ENCODE measurements around the gene NUMB.

NUMB gene

DNA sequence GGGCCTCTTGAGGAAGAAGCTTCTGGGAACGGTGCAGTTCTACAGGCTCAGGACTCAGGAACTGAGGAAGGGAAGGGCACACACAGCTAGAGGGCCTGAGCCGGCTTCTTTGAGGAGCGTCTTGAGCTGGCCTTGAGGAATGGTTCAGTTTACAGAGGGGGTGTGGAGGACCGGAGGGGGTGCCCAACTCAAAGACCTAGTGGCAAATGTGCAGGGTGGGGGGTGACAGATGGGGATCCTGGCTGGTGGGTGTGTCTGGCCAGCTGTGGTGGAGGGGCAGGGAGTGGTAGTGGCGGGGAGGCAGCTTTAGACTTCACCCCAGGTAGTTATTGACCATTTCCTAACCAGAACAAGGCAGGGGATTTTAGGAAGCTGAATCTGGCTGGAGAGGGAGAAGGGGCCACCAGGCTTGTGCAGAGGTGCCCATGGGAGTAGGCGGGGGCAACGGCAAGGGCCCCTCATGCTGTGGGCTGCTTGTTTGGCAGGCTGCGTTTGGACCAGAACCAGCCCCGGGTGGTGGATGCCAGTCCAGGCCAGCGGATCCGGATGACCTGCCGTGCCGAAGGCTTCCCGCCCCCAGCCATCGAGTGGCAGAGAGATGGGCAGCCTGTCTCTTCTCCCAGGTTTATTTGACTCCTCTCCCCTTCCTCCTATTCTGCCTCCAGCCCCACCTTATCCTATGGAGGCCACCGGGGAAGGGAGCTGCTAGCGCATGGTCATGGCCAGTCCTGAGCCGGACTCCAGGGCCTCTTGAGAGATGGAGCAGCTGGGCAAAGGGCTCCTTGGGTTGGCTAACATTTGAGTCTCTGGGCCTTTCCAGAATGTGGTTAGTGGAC, 193.2 kb downstream of the NUMB start:
- ATAC-seq (replicated peaks; ENCODE audit: extremely low read depth, poor library complexity, severe bottlenecking) (no peak), DNase-seq (ENCODE audit: low spot score in 2 of 2) (no peak)
- peaks cover 9% of the 10 kb centered on the region for H3K4me1 Mint-ChIP-seq
- no peaks in the 10 kb centered on the region for H3K9me3 Mint-ChIP-seq
- H3K27ac Mint-ChIP-seq (ENCODE audit: low read depth), result no peak overlapping the region
- H3K4me3 Mint-ChIP-seq, result no peak overlapping the region
- peaks cover 2% of the 10 kb centered on the region for H3K36me3 Mint-ChIP-seq (ENCODE audit: insufficient read depth)
- peaks cover 21% of the 10 kb centered on the region for H3K27me3 Mint-ChIP-seq

DNA sequence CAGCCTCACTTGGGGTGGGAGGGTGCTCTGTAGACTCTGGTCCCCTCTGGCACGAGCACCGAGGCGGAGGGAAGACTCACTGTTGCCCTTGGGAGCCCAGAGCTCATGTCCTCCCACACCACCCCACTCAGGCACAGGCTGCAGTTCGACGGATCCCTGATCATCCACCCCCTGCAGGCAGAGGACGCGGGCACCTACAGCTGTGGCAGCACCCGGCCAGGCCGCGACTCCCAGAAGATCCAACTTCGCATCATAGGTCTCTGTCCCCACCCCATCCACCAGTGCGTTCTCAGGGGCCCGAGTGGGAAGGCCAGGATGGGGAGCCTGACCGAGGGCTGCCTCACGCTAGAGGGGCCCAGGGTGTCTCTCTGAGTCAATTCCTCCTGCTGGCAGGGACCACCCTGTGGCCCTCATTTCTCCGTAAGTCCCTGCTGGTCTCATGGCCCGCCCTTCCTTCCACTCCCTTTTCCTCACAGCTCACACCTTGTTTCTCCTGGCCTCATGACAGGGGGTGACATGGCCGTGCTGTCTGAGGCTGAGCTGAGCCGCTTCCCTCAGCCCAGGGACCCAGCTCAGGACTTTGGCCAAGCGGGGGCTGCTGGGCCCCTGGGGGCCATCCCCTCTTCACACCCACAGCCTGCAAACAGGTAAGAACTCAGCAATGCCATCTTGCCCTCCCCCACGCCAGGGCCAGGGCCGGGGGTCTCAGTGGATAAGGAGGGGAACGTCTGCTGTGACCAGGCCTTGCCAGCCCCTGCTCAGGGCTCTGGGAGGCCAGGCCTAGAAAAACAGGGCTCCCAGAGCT, 194.1 kb downstream of the NUMB start:
- peaks cover 21% of the 10 kb centered on the region for H3K27me3 Mint-ChIP-seq
- no peak for ATAC-seq (replicated peaks; ENCODE audit: extremely low read depth, poor library complexity, severe bottlenecking)
- peaks cover 2% of the 10 kb centered on the region for H3K4me1 Mint-ChIP-seq
- no peak overlapping the region for H3K4me3 Mint-ChIP-seq
- peaks cover 2% of the 10 kb centered on the region for H3K36me3 Mint-ChIP-seq (ENCODE audit: insufficient read depth)
- H3K9me3 Mint-ChIP-seq, result no peaks in the 10 kb centered on the region
- peak overlapping the region; percentile 65 for H3K27ac Mint-ChIP-seq (ENCODE audit: low read depth)
- no peak for DNase-seq (ENCODE audit: low spot score in 2 of 2)

GRCh38 chr14:73263606-73264005, 194.7 kb downstream of the NUMB start:
- H3K36me3 Mint-ChIP-seq (ENCODE audit: insufficient read depth), result peaks cover 2% of the 10 kb centered on the region
- no peaks in the 10 kb centered on the region for H3K4me1 Mint-ChIP-seq
- ATAC-seq (replicated peaks; ENCODE audit: extremely low read depth, poor library complexity, severe bottlenecking) (no peak), DNase-seq (ENCODE audit: low spot score in 2 of 2) (no peak)
- H3K27me3 Mint-ChIP-seq, result peaks cover 21% of the 10 kb centered on the region
- no peaks in the 10 kb centered on the region for H3K9me3 Mint-ChIP-seq
- peak overlapping the region; percentile 65 for H3K27ac Mint-ChIP-seq (ENCODE audit: low read depth)
- H3K4me3 Mint-ChIP-seq, result no peak overlapping the region

DNA sequence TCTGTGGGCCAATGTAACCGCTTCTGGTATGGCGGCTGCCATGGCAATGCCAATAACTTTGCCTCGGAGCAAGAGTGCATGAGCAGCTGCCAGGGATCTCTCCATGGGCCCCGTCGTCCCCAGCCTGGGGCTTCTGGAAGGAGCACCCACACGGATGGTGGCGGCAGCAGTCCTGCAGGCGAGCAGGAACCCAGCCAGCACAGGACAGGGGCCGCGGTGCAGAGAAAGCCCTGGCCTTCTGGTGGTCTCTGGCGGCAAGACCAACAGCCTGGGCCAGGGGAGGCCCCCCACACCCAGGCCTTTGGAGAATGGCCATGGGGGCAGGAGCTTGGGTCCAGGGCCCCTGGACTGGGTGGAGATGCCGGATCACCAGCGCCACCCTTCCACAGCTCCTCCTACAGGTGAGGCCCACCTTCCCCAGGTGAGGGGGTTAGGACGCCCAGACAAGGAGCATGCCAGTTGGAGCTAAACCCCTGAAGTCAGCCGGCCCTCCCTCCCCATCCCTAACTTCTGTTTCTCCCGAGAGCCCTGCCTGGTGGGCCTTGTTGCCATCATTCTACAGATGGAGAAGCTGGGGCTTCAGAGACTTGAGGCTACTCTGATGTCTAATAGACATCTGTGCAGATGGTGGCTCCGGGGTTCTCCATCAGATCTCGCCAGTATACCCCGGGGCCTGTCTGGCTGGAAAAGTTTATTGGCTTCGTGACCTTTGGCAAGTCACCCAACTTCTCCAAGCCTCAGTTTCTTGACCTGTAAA, 195.7 kb downstream of the NUMB start:
- peaks cover 2% of the 10 kb centered on the region for H3K36me3 Mint-ChIP-seq (ENCODE audit: insufficient read depth)
- H3K4me1 Mint-ChIP-seq, result no peaks in the 10 kb centered on the region
- no peak overlapping the region for H3K4me3 Mint-ChIP-seq
- H3K9me3 Mint-ChIP-seq, result no peaks in the 10 kb centered on the region
- H3K27me3 Mint-ChIP-seq, result peaks cover 21% of the 10 kb centered on the region
- no peak overlapping the region for H3K27ac Mint-ChIP-seq (ENCODE audit: low read depth)
- ATAC-seq (replicated peaks; ENCODE audit: extremely low read depth, poor library complexity, severe bottlenecking), result no peak
- DNase-seq (ENCODE audit: low spot score in 2 of 2), result no peak

DNA sequence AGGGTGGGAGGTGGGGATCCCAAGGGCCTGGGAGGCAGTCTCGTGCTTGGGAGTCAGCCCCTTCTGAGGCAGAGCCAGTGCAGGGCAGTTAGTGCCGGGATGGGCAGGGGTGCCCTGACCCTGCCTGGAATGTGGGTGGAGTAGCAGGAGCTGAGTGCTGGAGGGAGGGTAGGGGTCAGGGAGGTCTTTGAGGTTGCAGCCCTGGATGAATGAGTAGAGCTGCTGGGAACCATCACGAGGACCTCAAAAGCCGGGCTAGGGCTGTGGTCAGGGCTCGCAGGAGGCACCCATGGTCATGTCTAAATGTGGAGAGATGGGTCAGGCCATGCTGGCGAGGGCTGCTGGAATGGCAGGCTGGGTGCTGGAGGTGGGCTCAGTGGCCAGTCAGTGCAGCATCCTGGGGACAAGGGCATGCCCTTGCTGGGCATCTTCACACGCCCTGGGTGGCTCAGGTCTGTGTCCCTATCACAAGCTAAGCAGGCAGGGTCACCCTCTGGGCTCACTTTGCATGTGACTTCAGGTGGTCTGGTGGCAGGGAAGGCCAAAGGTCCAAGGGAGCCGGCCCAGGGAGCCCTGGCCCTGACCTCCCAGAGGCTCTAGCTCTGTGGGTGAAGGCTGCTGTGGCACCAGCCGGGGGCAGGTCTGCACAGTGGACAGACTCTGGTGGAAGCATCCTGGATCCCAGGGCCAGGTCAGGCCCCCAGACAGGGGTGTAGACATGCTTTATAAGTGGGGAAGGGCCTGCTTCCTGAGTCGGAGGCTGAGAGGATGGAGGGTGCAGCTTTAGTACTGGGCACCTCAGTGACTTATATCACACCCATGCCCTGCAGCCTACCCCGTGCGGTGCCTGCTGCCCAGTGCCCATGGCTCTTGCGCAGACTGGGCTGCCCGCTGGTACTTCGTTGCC, 196.6 kb downstream of the NUMB start:
- H3K27me3 Mint-ChIP-seq, result peaks cover 21% of the 10 kb centered on the region
- H3K4me1 Mint-ChIP-seq, result no peaks in the 10 kb centered on the region
- DNase-seq (ENCODE audit: low spot score in 2 of 2) (no peak), ATAC-seq (replicated peaks; ENCODE audit: extremely low read depth, poor library complexity, severe bottlenecking) (no peak)
- H3K9me3 Mint-ChIP-seq, result no peaks in the 10 kb centered on the region
- H3K36me3 Mint-ChIP-seq (ENCODE audit: insufficient read depth), result peaks cover 2% of the 10 kb centered on the region
- no peak overlapping the region for H3K27ac Mint-ChIP-seq (ENCODE audit: low read depth)
- H3K4me3 Mint-ChIP-seq, result no peak overlapping the region

GRCh38 chr14:73261075-73261474, 197.3 kb downstream of the NUMB start:
- H3K4me3 Mint-ChIP-seq, result no peak overlapping the region
- ATAC-seq (replicated peaks; ENCODE audit: extremely low read depth, poor library complexity, severe bottlenecking), result no peak
- H3K9me3 Mint-ChIP-seq, result no peaks in the 10 kb centered on the region
- H3K27me3 Mint-ChIP-seq, result peaks cover 21% of the 10 kb centered on the region
- DNase-seq (ENCODE audit: low spot score in 2 of 2), result no peak
- H3K27ac Mint-ChIP-seq (ENCODE audit: low read depth), result no peak overlapping the region
- H3K36me3 Mint-ChIP-seq (ENCODE audit: insufficient read depth), result peaks cover 2% of the 10 kb centered on the region
- no peaks in the 10 kb centered on the region for H3K4me1 Mint-ChIP-seq

GRCh38 chr14:73260574-73260973, 197.8 kb downstream of the NUMB start:
- Mint-ChIP-seq H3K4me1 (no peaks in the 10 kb centered on the region), H3K9me3 (no peaks in the 10 kb centered on the region), H3K27ac (ENCODE audit: low read depth) (no peak overlapping the region), H3K27me3 (peaks cover 21% of the 10 kb centered on the region), H3K36me3 (ENCODE audit: insufficient read depth) (peaks cover 2% of the 10 kb centered on the region), H3K4me3 (no peak overlapping the region)
- ATAC-seq (replicated peaks; ENCODE audit: extremely low read depth, poor library complexity, severe bottlenecking) (no peak), DNase-seq (ENCODE audit: low spot score in 2 of 2) (no peak)

DNA sequence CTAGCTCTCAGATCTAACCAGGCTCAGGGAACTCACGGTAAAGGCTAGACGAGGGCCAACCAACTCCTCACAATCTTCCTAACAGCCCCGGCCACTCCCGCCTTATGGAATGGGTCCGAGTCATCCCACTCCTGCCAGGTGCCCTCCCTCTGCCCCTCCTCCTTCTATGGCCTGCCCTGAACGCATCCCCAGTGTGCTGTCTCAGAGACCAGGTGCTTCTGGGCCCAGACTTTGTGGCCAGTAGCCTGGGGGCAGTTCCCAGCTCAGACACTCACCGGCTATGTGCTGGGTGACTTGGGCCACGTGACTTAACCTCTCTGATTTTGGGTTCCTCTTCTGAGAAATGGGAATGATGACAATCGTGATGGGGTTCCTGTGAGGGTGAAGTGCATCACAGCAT, 198.5 kb downstream of the NUMB start:
- Mint-ChIP-seq H3K27me3 (peaks cover 14% of the 10 kb centered on the region), H3K4me3 (no peak overlapping the region), H3K9me3 (no peaks in the 10 kb centered on the region), H3K27ac (ENCODE audit: low read depth) (no peak overlapping the region), H3K36me3 (ENCODE audit: insufficient read depth) (no peaks in the 10 kb centered on the region), H3K4me1 (no peaks in the 10 kb centered on the region)
- ATAC-seq (replicated peaks; ENCODE audit: extremely low read depth, poor library complexity, severe bottlenecking) (no peak), DNase-seq (ENCODE audit: low spot score in 2 of 2) (no peak)

- Mint-ChIP-seq H3K27me3 (peaks cover 6% of the 10 kb centered on the region), H3K4me3 (no peak overlapping the region)
- no peak for DNase-seq (ENCODE audit: low spot score in 2 of 2)
Measured at GRCh38 chr14:73258845-73259611, 199.3 kb downstream of the NUMB start.

GRCh38 chr14:73258076-73258475, 200.3 kb downstream of the NUMB start:
- Mint-ChIP-seq H3K27me3 (no peaks in the 10 kb centered on the region), H3K4me1 (no peaks in the 10 kb centered on the region), H3K36me3 (ENCODE audit: insufficient read depth) (no peaks in the 10 kb centered on the region), H3K4me3 (no peak overlapping the region), H3K9me3 (no peaks in the 10 kb centered on the region), H3K27ac (ENCODE audit: low read depth) (no peak overlapping the region)
- DNase-seq (ENCODE audit: low spot score in 2 of 2), result no peak
- no peak for ATAC-seq (replicated peaks; ENCODE audit: extremely low read depth, poor library complexity, severe bottlenecking)

More at GRCh38 chr14:73258845-73259611, 199.3 kb downstream of the NUMB start:
- no peaks in the 10 kb centered on the region for H3K9me3 Mint-ChIP-seq
- H3K27ac Mint-ChIP-seq (ENCODE audit: low read depth), result no peak overlapping the region
- no peak for ATAC-seq (replicated peaks; ENCODE audit: extremely low read depth, poor library complexity, severe bottlenecking)
- H3K4me1 Mint-ChIP-seq, result no peaks in the 10 kb centered on the region
- H3K36me3 Mint-ChIP-seq (ENCODE audit: insufficient read depth), result no peaks in the 10 kb centered on the region

GRCh38 chr14:73255693-73256225, 202.6 kb downstream of the NUMB start:
- Mint-ChIP-seq H3K4me3 (no peak overlapping the region), H3K4me1 (no peaks in the 10 kb centered on the region), H3K9me3 (no peaks in the 10 kb centered on the region), H3K27me3 (no peaks in the 10 kb centered on the region), H3K36me3 (ENCODE audit: insufficient read depth) (no peaks in the 10 kb centered on the region), H3K27ac (ENCODE audit: low read depth) (no peak overlapping the region)
- no peak for DNase-seq (ENCODE audit: low spot score in 2 of 2)
- ATAC-seq (replicated peaks; ENCODE audit: extremely low read depth, poor library complexity, severe bottlenecking), result no peak

Data from central memory CD8-positive, alpha-beta T cell (primary cell).